Neural progenitor cell (in vitro differentiated cells): ENCODE data around the gene IFNG. TPM values are rescaled to one million over a fixed set of nuclear protein-coding genes. Genes with fewer than 3 reads are reported as not detected.

Source experiments
- DNase-seq: peaks from one replicate; pipeline ENCODE4 v3.0.0-alpha.2; 2016; ENCODE audit warnings: low spot score
- H2AFZ ChIP-seq: fragments of 200-600 bp; sonication (generic); replicated peaks from 2 replicates; pipeline ENCODE4 v1.6.1; 2016; ENCODE audit warnings: antibody characterized with exemption
- H3F3A ChIP-seq: fragments of 200-600 bp; sonication (generic); 2 replicates; pipeline ENCODE4 v1.6.1; 2016; ENCODE audit warnings: antibody characterized with exemption, low read depth
- H3K27ac ChIP-seq: fragments of 200-600 bp; sonication (generic); 2 replicates; pipeline ENCODE4 v1.5.1; 2016; ENCODE audit warnings: mild to moderate bottlenecking
- H3K27me3 ChIP-seq: fragments of 200-600 bp; sonication (generic); 2 replicates; pipeline ENCODE4 v1.6.1; 2016; ENCODE audit warnings: mild to moderate bottlenecking, moderate library complexity
- H3K36me3 ChIP-seq: fragments of 200-600 bp; sonication (generic); 2 replicates; pipeline ENCODE4 v1.5.1; 2016
- H3K4me1 ChIP-seq: fragments of 200-600 bp; sonication (generic); 2 replicates; pipeline ENCODE4 v1.6.1; 2016; ENCODE audit warnings: mixed run types
- H3K4me2 ChIP-seq: fragments of 200-600 bp; sonication (generic); 2 replicates; pipeline ENCODE4 v1.6.1; 2016
- H3K4me3 ChIP-seq: fragments of 200-600 bp; sonication (generic); 2 replicates; pipeline ENCODE4 v1.5.1; 2016
- H3K79me2 ChIP-seq: fragments of 200-600 bp; sonication (generic); 2 replicates; pipeline ENCODE4 v1.6.1; 2016; ENCODE audit warnings: low read depth
- H3K9ac ChIP-seq: fragments of 200-600 bp; sonication (generic); 2 replicates; pipeline ENCODE4 v1.6.1; 2016
- H3K9me3 ChIP-seq: fragments of 200-600 bp; sonication (generic); 2 replicates; pipeline ENCODE4 v1.5.1; 2016; ENCODE audit warnings: low read depth
- H4K20me1 ChIP-seq: fragments of 200-600 bp; sonication (generic); 2 replicates; pipeline ENCODE4 v1.6.1; 2016; ENCODE audit warnings: low read depth
- H3K27ac Mint-ChIP-seq: 3 replicates; pipeline ENCODE4 v1.8.0; 2021; ENCODE audit warnings: mixed read lengths
- H3K27me3 Mint-ChIP-seq: 2 replicates; pipeline ENCODE4 v1.8.0; 2022; ENCODE audit warnings: low read depth, mild to moderate bottlenecking, inconsistent platforms, moderate library complexity, mixed read lengths; ENCODE audit not compliant: insufficient read depth
- H3K36me3 Mint-ChIP-seq: 3 replicates; pipeline ENCODE4 v1.8.0; 2021; ENCODE audit warnings: mixed read lengths
- H3K4me1 Mint-ChIP-seq: 3 replicates; pipeline ENCODE4 v1.8.0; 2021; ENCODE audit warnings: mixed read lengths
- H3K4me3 Mint-ChIP-seq: 3 replicates; pipeline ENCODE4 v1.8.0; 2021; ENCODE audit warnings: mild to moderate bottlenecking, moderate library complexity, mixed read lengths
- H3K9me3 Mint-ChIP-seq: 3 replicates; pipeline ENCODE4 v1.8.0; 2020; ENCODE audit warnings: mixed read lengths
- CTCF ChIP-seq: fragments of 200-600 bp; sonication (generic); IDR thresholded peaks from 2 replicates; pipeline ENCODE4 v1.5.1; 2017; ENCODE audit warnings: antibody characterized with exemption, mild to moderate bottlenecking
- EZH2 ChIP-seq: fragments of 200-600 bp; sonication (generic); IDR thresholded peaks from 2 replicates; pipeline ENCODE4 v1.6.1; 2017; ENCODE audit warnings: antibody characterized with exemption, mild to moderate bottlenecking, moderate library complexity
- EZH2phosphoT487 ChIP-seq: fragments of 200-600 bp; sonication (generic); IDR thresholded peaks from 2 replicates; pipeline ENCODE4 v1.6.1; 2017; ENCODE audit warnings: antibody characterized with exemption
- total RNA-seq: library from RNA; depleted of rRNA; stranded (reverse); fragments of >200 nt; gene quantifications from 2 replicates; pipeline ENCODE4 v1.2.3, GENCODE V29; 2015; ENCODE audit warnings: low replicate concordance

IFNG gene
- total RNA-seq, 1 donor from 2014 or later = not detected

- Mint-ChIP-seq H3K27ac (no peak overlapping the region), H3K27me3 (peaks cover 7% of the 10 kb centered on the region), H3K4me3 (no peak overlapping the region), H3K9me3 (no peaks in the 10 kb centered on the region), H3K4me1 (no peaks in the 10 kb centered on the region), H3K36me3 (no peaks in the 10 kb centered on the region)
- no peak overlapping the region for H3K27ac ChIP-seq
- no peaks in the 10 kb centered on the region for H3K9me3 ChIP-seq
- H3K4me2 ChIP-seq = no peak overlapping the region
- TF ChIP-seq EZH2 (no peak), CTCF (no peak), EZH2phosphoT487 (no peak)
- H3K79me2 ChIP-seq = no peaks in the 10 kb centered on the region
- no peaks in the 10 kb centered on the region for H4K20me1 ChIP-seq
- no peaks in the 10 kb centered on the region for H3F3A ChIP-seq
- no peak overlapping the region for H3K9ac ChIP-seq
- H3K36me3 ChIP-seq = no peaks in the 10 kb centered on the region
- no peak overlapping the region for H3K4me3 ChIP-seq
- no peak overlapping the region for H2AFZ ChIP-seq
- DNase-seq = no peak
- H3K4me1 ChIP-seq = peaks cover 4% of the 10 kb centered on the region
- H3K27me3 ChIP-seq = no peaks in the 10 kb centered on the region
These were observed 19.6 kb downstream of the IFNG start for GRCh38 chr12:68139941-68140340.

- no peaks in the 10 kb centered on the region for H3K27me3 ChIP-seq
- Mint-ChIP-seq H3K36me3 (no peaks in the 10 kb centered on the region), H3K9me3 (no peaks in the 10 kb centered on the region), H3K27ac (no peak overlapping the region), H3K27me3 (peaks cover 7% of the 10 kb centered on the region), H3K4me1 (no peaks in the 10 kb centered on the region), H3K4me3 (no peak overlapping the region)
- H3K4me2 ChIP-seq = no peak overlapping the region
- H3K9me3 ChIP-seq = no peaks in the 10 kb centered on the region
- TF ChIP-seq EZH2 = no peak
- TF ChIP-seq EZH2phosphoT487 = no peak
- no peak for TF ChIP-seq CTCF
- H3K4me3 ChIP-seq = no peak overlapping the region
- H4K20me1 ChIP-seq = no peaks in the 10 kb centered on the region
- H3K79me2 ChIP-seq = no peaks in the 10 kb centered on the region
- no peaks in the 10 kb centered on the region for H3K36me3 ChIP-seq
- H3K27ac ChIP-seq = no peak overlapping the region
- no peak overlapping the region for H3K9ac ChIP-seq
- DNase-seq = no peak
- peaks cover 4% of the 10 kb centered on the region for H3K4me1 ChIP-seq
- H3F3A ChIP-seq = no peaks in the 10 kb centered on the region
- H2AFZ ChIP-seq = no peak overlapping the region
These were observed 20.5 kb downstream of the IFNG start for GRCh38 chr12:68139001-68139400.

GRCh38 chr12:68138480-68138879 lies 21.1 kb downstream of the IFNG start:
- no peaks in the 10 kb centered on the region for H3K36me3 ChIP-seq
- no peaks in the 10 kb centered on the region for H4K20me1 ChIP-seq
- DNase-seq = no peak
- no peaks in the 10 kb centered on the region for H3F3A ChIP-seq
- Mint-ChIP-seq H3K4me3 (no peak overlapping the region), H3K9me3 (no peaks in the 10 kb centered on the region), H3K4me1 (no peaks in the 10 kb centered on the region), H3K27me3 (peaks cover 7% of the 10 kb centered on the region), H3K27ac (no peak overlapping the region), H3K36me3 (no peaks in the 10 kb centered on the region)
- no peak for TF ChIP-seq EZH2
- TF ChIP-seq EZH2phosphoT487 = no peak
- no peak for TF ChIP-seq CTCF
- H3K9me3 ChIP-seq = no peaks in the 10 kb centered on the region
- no peaks in the 10 kb centered on the region for H3K27me3 ChIP-seq
- H3K4me2 ChIP-seq = no peak overlapping the region
- no peak overlapping the region for H3K9ac ChIP-seq
- H2AFZ ChIP-seq = no peak overlapping the region
- H3K4me1 ChIP-seq = peaks cover 4% of the 10 kb centered on the region
- no peak overlapping the region for H3K4me3 ChIP-seq
- H3K27ac ChIP-seq = no peak overlapping the region
- no peaks in the 10 kb centered on the region for H3K79me2 ChIP-seq
